Liver (tissue), 3 donors: ENCODE results near the gene DVL1.

Source experiments
- CTCF ChIP-seq: fragments of 150-350 bp; IDR thresholded peaks from 2 replicates; pipeline ENCODE4 v1.5.1; 2017; ENCODE audit warnings: improper control_type of control experiment, low read depth, low read length; ENCODE audit not compliant: missing input control
- EGR1 ChIP-seq, 2 donors: IDR thresholded peaks; 2 replicates each; pipeline ENCODE4 v1.6.1; 2016 to 2018; ENCODE audit warnings: antibody characterized with exemption in 2 of 2, low read depth in 2 of 2
- TAF1 ChIP-seq: conservative IDR thresholded peaks from 2 replicates; pipeline ENCODE4 v1.6.1; 2016; ENCODE audit warnings: antibody characterized with exemption, mild to moderate bottlenecking
- donor health status: healthy.
- donor health status: healthy.

GRCh38 chr1:1356166-1356795, 7.1 kb upstream of the DVL1 start:
- TF ChIP-seq CTCF (no peak), TAF1 (no peak), EGR1 (IDR thresholded peaks at IDR 0.05; ENCODE audit: low read depth in 2 of 2) (no peak)
